ENCODE data around the gene ANO1. TPM values are rescaled to one million over a fixed set of nuclear protein-coding genes. Genes with fewer than 3 reads are reported as not detected.

Gene ANO1
- total RNA-seq, 1 experiment from 2014 or later, result 184 TPM

DNA sequence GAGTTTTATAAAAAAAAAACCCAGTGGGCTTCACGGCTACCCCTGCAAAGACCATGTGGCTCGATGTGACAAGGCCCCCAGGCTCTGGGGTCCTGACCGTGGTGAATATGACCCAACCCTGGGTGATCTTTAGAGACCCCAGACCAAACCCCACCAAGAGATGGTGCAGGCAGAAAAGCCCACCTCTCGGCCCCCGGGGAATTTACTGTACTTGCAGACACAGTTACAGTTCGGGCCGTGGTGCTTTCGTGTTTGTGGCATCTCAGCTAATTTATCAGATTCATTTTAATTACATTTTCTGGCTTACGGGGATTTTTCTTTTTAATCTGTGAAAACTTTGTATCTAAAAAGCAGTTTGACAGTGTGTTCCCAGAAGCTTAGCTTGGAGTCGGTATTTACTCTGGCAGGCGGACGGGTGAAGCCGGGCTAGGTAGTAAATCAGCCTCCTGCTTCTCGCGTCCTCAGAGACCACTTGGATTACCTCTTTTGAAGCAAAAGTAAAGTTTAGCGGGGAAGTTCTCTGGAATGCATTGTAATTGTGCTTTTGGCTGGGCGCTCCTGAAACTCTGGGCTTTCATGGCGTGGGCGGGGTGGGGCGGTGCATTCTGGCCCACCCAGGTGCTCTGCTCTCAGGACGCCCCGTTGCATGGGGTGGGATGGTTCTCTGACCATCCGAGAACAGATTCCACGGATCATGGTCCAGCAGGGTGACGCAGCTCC lies 25.3 kb downstream of the ANO1 start:
- DNase-seq (no peak), ATAC-seq (no peak)
- no peaks in the 10 kb centered on the region for H3K9me2 ChIP-seq (replicated peaks; ENCODE audit: low read length)
- intact Hi-C loops (cut with micrococcal nuclease), result no loop called here
- no peak overlapping the region for H3K4me2 ChIP-seq (ENCODE audit: low read length)
- no TSS peak for BruUV-seq (replicated peaks)
- H3K36me3 ChIP-seq (ENCODE audit: low read depth, low read length), result peaks cover 83% of the 10 kb centered on the region
- POLR2A ChIA-PET (ENCODE audit: unreplicated experiment), result no interaction called here
- H2AFZ ChIP-seq (ENCODE audit: low read length), result no peak overlapping the region
- peaks cover 27% of the 10 kb centered on the region for H4K20me1 ChIP-seq (ENCODE audit: low read length)
- no peaks in the 10 kb centered on the region for H3K27me3 ChIP-seq (ENCODE audit: low read length)
- CTCF ChIA-PET, result no interaction called here
- no peak overlapping the region for H3K4me3 ChIP-seq (ENCODE audit: low read length)
- no peak overlapping the region for H3K9ac ChIP-seq (ENCODE audit: low read length)
- H3K79me2 ChIP-seq (ENCODE audit: low read length), result peaks cover 42% of the 10 kb centered on the region
- no peak overlapping the region for H3K27ac ChIP-seq (ENCODE audit: low read length)
- TF ChIP-seq, protein P1, sequence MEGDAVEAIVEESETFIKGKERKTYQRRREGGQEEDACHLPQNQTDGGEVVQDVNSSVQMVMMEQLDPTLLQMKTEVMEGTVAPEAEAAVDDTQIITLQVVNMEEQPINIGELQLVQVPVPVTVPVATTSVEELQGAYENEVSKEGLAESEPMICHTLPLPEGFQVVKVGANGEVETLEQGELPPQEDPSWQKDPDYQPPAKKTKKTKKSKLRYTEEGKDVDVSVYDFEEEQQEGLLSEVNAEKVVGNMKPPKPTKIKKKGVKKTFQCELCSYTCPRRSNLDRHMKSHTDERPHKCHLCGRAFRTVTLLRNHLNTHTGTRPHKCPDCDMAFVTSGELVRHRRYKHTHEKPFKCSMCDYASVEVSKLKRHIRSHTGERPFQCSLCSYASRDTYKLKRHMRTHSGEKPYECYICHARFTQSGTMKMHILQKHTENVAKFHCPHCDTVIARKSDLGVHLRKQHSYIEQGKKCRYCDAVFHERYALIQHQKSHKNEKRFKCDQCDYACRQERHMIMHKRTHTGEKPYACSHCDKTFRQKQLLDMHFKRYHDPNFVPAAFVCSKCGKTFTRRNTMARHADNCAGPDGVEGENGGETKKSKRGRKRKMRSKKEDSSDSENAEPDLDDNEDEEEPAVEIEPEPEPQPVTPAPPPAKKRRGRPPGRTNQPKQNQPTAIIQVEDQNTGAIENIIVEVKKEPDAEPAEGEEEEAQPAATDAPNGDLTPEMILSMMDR (conservative IDR thresholded peaks at IDR 0.05; ENCODE audit: low read depth, low read length), result no peak
- no peak for TF ChIP-seq EZH2phosphoT487 (IDR thresholded peaks at IDR 0.05; ENCODE audit: borderline replicate concordance, low read length)
- TF ChIP-seq EZH2 (IDR thresholded peaks at IDR 0.05; ENCODE audit: low read length, unreplicated experiment), result no peak
- H3F3A ChIP-seq (ENCODE audit: low read length, unreplicated experiment), result no peaks in the 10 kb centered on the region
- no peaks in the 10 kb centered on the region for H3K9me3 ChIP-seq (ENCODE audit: low read length)
- no peaks in the 10 kb centered on the region for H3K4me1 ChIP-seq (ENCODE audit: insufficient read depth, low read length)

DNA sequence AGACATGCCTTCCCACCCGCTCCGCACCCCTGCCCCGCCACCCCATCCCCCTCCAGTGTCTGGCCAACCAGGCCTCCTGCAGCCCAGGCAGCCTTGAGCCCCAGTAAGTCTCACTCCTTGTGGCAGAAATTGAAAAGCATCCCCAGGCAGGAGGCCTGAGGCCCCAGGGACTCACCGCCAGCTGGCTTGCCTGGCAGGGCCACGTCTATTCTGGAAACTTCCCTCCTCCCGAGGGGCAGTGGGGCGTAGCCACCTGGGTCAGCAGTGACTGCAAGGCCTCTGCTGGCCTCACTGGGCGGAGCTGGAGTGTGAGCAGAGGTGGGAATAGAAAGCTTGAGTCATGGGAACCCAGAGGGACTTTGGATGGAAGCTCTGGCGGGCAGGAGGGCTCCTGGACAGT lies 26.3 kb downstream of the ANO1 start:
- Histone ChIP-seq H3K27ac (ENCODE audit: low read length) (no peak overlapping the region), H3K79me2 (ENCODE audit: low read length) (peaks cover 32% of the 10 kb centered on the region), H3K4me3 (ENCODE audit: low read length) (no peak overlapping the region), H4K20me1 (ENCODE audit: low read length) (peaks cover 19% of the 10 kb centered on the region), H3K9me2 (replicated peaks; ENCODE audit: low read length) (no peaks in the 10 kb centered on the region), H3F3A (ENCODE audit: low read length, unreplicated experiment) (no peaks in the 10 kb centered on the region), H3K4me1 (ENCODE audit: insufficient read depth, low read length) (no peaks in the 10 kb centered on the region), H2AFZ (ENCODE audit: low read length) (no peak overlapping the region), H3K36me3 (ENCODE audit: low read depth, low read length) (peaks cover 83% of the 10 kb centered on the region), H3K9me3 (ENCODE audit: low read length) (no peaks in the 10 kb centered on the region), H3K9ac (ENCODE audit: low read length) (no peak overlapping the region), H3K27me3 (ENCODE audit: low read length) (no peaks in the 10 kb centered on the region), H3K4me2 (ENCODE audit: low read length) (no peak overlapping the region)
- DNase-seq, result no peak
- no peak for ATAC-seq
- TF ChIP-seq, protein P1 (conservative IDR thresholded peaks at IDR 0.05; ENCODE audit: low read depth, low read length), result no peak
- TF ChIP-seq EZH2phosphoT487 (IDR thresholded peaks at IDR 0.05; ENCODE audit: borderline replicate concordance, low read length), result no peak
- no peak for TF ChIP-seq EZH2 (IDR thresholded peaks at IDR 0.05; ENCODE audit: low read length, unreplicated experiment)
- CTCF ChIA-PET, result no interaction called here
- POLR2A ChIA-PET (ENCODE audit: unreplicated experiment), result no interaction called here
- intact Hi-C loops (cut with micrococcal nuclease), result no loop called here
- no TSS peak for BruUV-seq (replicated peaks)

DNA sequence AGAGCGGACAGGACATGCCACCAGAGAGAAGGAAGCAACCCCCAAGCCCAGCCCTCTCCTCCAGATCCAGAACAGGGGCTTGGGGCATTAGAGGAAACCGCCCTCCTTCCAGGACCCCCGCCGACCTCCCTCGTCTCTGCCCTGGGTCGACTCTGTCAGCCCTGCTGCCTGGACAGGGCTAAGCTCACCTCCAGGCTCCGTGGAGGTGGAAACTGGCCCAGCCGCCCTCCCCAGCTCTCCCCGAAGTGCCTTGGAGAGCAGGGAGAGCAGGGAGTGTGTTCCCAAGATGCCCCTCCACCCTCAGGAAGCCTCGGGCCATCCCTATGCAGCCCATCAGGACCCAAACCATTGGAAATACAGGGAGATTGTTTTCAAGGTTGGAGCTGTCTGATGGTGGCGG lies 26.8 kb downstream of the ANO1 start:
- Histone ChIP-seq H3K4me3 (ENCODE audit: low read length) (no peak overlapping the region), H2AFZ (ENCODE audit: low read length) (no peak overlapping the region), H3F3A (ENCODE audit: low read length, unreplicated experiment) (no peaks in the 10 kb centered on the region), H3K4me1 (ENCODE audit: insufficient read depth, low read length) (no peaks in the 10 kb centered on the region), H3K27ac (ENCODE audit: low read length) (no peak overlapping the region), H3K9me3 (ENCODE audit: low read length) (no peaks in the 10 kb centered on the region), H3K27me3 (ENCODE audit: low read length) (no peaks in the 10 kb centered on the region), H3K9me2 (replicated peaks; ENCODE audit: low read length) (no peaks in the 10 kb centered on the region), H3K79me2 (ENCODE audit: low read length) (peaks cover 27% of the 10 kb centered on the region), H3K9ac (ENCODE audit: low read length) (no peak overlapping the region), H3K4me2 (ENCODE audit: low read length) (no peak overlapping the region), H3K36me3 (ENCODE audit: low read depth, low read length) (peaks cover 83% of the 10 kb centered on the region), H4K20me1 (ENCODE audit: low read length) (peaks cover 17% of the 10 kb centered on the region)
- POLR2A ChIA-PET (ENCODE audit: unreplicated experiment), result no interaction called here
- CTCF ChIA-PET, result no interaction called here
- intact Hi-C loops (cut with micrococcal nuclease), result no loop called here
- DNase-seq (no peak), ATAC-seq (no peak)
- TF ChIP-seq EZH2phosphoT487 (IDR thresholded peaks at IDR 0.05; ENCODE audit: borderline replicate concordance, low read length) (no peak), EZH2 (IDR thresholded peaks at IDR 0.05; ENCODE audit: low read length, unreplicated experiment) (no peak)
- TF ChIP-seq, protein P1 (conservative IDR thresholded peaks at IDR 0.05; ENCODE audit: low read depth, low read length), result no peak
- no TSS peak for BruUV-seq (replicated peaks)

All from PC-3 (cell line).